Gastroesophageal sphincter (tissue), 3 donors: ENCODE results near the gene WIPF1.

Experiments
- EP300 ChIP-seq: sonication (generic); formaldehyde crosslinking; IDR thresholded peaks from one replicate; pipeline ENCODE4 v1.6.1; 2017; ENCODE audit warnings: antibody characterized with exemption, mild to moderate bottlenecking
- POLR2A ChIP-seq, 2 donors: fragments of 450-650 bp; IDR thresholded peaks; one replicate each; pipeline ENCODE4 v1.6.1; 2017; ENCODE audit warnings: antibody characterized with exemption in 2 of 2, mild to moderate bottlenecking in 2 of 2, moderate library complexity in 1 of 2
- POLR2AphosphoS5 ChIP-seq: sonication (generic); formaldehyde crosslinking; IDR thresholded peaks from one replicate; pipeline ENCODE4 v1.6.1; 2017; ENCODE audit warnings: antibody characterized with exemption
- TF ChIP-seq, protein P1 (sequence below), 4 experiments: fragments of 200-600 bp in 2 of 4; fragments of 450-650 bp in 2 of 4; sonication (generic) in 1 of 4; IDR thresholded peaks; one replicate each; pipeline ENCODE4 v1.5.1; 2017 to 2019; ENCODE audit warnings: antibody characterized with exemption in 4 of 4, mild to moderate bottlenecking in 2 of 4, moderate library complexity in 2 of 4

- TF ChIP-seq, protein P1, sequence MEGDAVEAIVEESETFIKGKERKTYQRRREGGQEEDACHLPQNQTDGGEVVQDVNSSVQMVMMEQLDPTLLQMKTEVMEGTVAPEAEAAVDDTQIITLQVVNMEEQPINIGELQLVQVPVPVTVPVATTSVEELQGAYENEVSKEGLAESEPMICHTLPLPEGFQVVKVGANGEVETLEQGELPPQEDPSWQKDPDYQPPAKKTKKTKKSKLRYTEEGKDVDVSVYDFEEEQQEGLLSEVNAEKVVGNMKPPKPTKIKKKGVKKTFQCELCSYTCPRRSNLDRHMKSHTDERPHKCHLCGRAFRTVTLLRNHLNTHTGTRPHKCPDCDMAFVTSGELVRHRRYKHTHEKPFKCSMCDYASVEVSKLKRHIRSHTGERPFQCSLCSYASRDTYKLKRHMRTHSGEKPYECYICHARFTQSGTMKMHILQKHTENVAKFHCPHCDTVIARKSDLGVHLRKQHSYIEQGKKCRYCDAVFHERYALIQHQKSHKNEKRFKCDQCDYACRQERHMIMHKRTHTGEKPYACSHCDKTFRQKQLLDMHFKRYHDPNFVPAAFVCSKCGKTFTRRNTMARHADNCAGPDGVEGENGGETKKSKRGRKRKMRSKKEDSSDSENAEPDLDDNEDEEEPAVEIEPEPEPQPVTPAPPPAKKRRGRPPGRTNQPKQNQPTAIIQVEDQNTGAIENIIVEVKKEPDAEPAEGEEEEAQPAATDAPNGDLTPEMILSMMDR (IDR thresholded peaks at IDR 0.05): no peak
- peak in 1 of 2 donors; percentile 12 for TF ChIP-seq POLR2A (IDR thresholded peaks at IDR 0.05)
- TF ChIP-seq POLR2AphosphoS5: peak; percentile 26
- TF ChIP-seq EP300: no peak
These were observed at the start of gene WIPF1 for GRCh38 chr2:174597345-174598047.
